GM10266 (cell line): ENCODE results near the gene MAPKAPK3.

Experiments used
- DNase-seq: peaks from one replicate; pipeline ENCODE4 v3.0.0; 2012; ENCODE audit errors: extremely low spot score
- CTCF ChIP-seq: IDR thresholded peaks from 2 replicates; pipeline ENCODE4 v1.5.1; 2012; ENCODE audit warnings: mild to moderate bottlenecking, low read depth; ENCODE audit not compliant: control insufficient read depth, insufficient read depth; ENCODE audit errors: missing control alignments

Gene MAPKAPK3

GRCh38 chr3:50609763-50610085 is 7.2 kb upstream of the MAPKAPK3 start:
- DNase-seq, result no peak
- no peak for TF ChIP-seq CTCF

- no peak for TF ChIP-seq CTCF
- DNase-seq, result no peak
Observed at GRCh38 chr3:50610181-50610971, 6.6 kb upstream of the MAPKAPK3 start.

- DNase-seq, result no peak
- TF ChIP-seq CTCF, result no peak
Observed at GRCh38 chr3:50610992-50611463, 5.9 kb upstream of the MAPKAPK3 start.

GRCh38 chr3:50611464-50612233 is 5.3 kb upstream of the MAPKAPK3 start, which contains the start of gene CISH:
Gene CISH (minus strand): TSS chr3:50611774. CDS start chr3:50611650, 124 bp downstream.
- DNase-seq, result peak; percentile 91
- peak; percentile 41 for TF ChIP-seq CTCF

GRCh38 chr3:50612234-50612882 is 4.6 kb upstream of the MAPKAPK3 start:
- no peak for DNase-seq
- no peak for TF ChIP-seq CTCF

- TF ChIP-seq CTCF, result no peak
- no peak for DNase-seq
Observed at GRCh38 chr3:50612970-50613846, 3.7 kb upstream of the MAPKAPK3 start.
